SIG-M5 treated with dmso at 0.1 percent for 504 hours (cell line): ENCODE data around the gene GFPT1.
"Not testable (repeated sequence)": the region's sequence is repeated elsewhere in the genome, so short reads cannot be mapped to it uniquely, and the experiment has no call there.

Source experiments
- DNase-seq: peaks from one replicate; lab custom pipeline; 2025; ENCODE audit not compliant: unreplicated experiment; lab: John Stamatoyannopoulos, UW

GFPT1 gene

DNA sequence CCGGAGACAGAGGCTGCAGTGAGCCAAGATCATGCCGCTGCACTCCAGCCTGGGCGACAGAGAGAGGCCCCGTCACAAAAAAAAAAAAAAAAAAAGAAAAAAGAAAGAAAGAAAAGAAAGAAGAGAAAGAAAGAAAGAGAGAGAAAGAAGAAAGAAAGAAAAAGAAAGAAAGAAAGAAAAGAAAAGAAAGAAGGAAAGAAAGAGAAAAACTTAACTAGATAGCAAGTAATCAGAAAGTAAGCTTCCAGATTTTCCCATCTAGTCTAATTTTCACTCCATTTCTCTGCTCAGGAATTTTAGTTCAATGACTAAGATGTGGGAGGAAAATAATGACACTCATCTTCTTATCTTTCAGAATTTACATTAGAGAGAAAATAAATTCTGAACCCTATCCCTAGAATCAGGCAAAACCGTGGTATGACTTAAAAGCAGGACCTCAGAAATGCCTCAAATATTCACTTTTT lies 2.4 kb downstream of the GFPT1 start:
- DNase-seq = no peak

DNA sequence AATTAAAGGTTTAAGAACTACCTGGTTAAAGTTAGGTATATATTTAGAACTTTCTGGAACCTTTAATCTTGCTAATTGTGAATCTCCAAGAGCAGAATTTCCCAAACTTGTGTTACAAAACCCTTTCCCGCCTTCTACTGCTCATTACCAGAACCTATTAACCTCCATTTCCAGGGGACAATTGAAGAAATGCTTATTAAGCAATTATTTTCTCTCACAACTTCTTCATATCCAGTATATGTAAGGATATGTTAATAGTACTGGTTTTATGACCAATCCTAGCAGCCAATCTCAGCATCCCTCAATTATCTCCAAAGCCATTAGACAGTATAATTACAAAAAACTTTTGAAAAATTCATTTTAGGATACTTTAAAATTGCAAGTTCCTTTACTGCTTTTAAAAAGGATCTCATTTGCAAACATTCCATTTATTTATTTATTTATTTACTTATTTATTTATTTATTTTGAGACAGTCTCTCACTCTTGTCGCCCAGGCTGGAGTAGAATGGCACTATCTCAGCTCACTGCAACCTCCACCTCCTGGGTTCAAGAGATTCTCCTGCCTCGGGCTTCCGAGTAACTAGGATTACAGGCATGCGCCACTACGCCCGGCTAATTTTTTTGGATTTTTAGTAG lies 3.7 kb downstream of the GFPT1 start:
- DNase-seq = no peak

DNA sequence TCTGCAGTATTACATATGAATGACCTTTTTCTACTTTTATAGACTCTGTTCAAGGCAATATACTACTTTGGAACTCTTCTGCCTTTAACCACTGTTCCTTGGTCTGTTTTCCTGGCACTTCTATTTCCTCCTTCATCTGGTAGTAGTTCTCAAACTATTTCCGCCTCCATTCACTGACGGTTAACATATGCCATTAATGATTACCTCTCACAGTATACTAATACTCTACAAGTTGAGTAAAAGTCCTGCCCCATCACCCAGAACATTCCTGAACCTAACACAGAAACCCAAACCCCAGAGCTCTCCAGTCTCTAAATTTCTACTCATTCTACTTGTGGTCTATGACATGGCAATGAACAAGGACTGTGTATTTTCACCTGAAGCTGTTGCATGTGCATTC lies 4.5 kb downstream of the GFPT1 start:
- no peak for DNase-seq

DNA sequence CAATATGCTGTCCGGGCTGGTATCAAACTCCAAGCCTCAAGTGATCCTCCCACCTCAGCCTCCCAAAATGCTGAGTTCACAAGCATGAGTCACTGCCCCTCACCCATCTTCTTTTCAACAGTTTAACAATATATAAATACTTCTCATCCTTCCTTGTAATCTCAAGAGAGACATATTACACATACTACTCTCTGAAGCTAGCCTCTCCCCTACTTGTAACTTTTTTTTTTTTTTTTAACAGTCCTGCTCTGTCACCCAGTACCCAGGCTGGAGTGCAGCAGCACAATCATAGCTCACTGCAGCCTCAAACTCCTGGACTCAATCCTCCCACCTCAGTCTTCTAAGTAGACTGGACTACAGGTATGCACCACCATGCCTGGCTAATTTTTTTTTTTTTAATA lies 5.7 kb downstream of the GFPT1 start:
- peak; percentile 44 for DNase-seq

DNA sequence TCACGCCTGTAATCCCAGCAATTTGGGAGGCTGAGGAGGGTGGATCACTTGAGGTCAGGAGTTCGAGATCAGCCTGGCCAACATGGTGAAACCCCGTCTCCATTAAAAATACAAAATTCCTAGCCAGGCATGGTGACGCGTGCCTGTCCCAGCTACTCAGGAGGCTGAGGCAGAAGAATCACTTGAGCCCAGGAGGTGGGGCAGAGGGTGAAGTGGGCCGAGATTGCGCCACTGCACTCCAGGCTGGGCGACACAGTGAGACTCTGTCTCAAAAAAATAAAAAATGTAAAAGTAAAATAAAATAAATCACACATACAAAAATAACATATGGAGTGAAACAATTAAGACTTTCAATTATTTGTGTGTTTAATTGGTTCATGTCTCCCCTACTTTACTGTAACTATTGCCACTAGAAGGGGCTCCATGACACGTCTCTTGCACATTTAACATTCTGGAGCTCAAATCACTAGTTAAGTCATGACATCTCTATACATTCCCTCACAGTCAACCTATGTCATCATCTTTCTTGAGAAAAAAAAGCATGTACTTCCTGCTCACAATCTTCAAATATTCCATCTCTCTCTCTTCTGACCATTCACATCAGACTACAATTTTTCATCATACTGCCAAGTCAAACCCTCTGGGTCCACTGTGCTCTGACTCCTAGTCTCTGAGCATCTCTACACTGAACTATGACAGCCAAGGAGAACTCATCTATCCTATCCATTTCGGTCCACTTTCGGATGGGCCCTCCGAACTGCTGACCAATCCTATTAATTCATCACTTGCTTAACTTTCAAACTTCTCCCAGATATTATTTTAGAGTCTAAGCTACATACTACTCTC lies 6.7 kb downstream of the GFPT1 start:
- no peak for DNase-seq

DNA sequence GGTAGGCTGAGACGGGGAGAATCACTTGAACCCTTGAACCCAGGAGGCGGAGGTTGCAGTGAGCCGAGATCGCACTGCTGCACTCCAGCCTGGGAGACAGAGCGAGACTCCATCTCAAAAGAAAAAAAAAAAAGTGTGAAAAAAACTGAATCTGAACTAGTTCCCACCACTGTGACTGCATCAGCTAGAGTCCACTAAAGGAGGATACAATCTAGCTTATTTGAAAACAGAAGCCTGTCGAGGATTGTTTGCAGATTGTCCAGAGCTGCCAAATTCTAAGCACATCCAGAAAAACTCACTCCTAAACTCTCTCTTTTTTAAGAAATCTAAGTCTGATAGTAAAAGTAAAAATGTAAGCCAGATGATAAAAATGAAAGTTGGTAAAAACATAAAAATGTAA lies 10.6 kb downstream of the GFPT1 start:
- DNase-seq = no peak

DNA sequence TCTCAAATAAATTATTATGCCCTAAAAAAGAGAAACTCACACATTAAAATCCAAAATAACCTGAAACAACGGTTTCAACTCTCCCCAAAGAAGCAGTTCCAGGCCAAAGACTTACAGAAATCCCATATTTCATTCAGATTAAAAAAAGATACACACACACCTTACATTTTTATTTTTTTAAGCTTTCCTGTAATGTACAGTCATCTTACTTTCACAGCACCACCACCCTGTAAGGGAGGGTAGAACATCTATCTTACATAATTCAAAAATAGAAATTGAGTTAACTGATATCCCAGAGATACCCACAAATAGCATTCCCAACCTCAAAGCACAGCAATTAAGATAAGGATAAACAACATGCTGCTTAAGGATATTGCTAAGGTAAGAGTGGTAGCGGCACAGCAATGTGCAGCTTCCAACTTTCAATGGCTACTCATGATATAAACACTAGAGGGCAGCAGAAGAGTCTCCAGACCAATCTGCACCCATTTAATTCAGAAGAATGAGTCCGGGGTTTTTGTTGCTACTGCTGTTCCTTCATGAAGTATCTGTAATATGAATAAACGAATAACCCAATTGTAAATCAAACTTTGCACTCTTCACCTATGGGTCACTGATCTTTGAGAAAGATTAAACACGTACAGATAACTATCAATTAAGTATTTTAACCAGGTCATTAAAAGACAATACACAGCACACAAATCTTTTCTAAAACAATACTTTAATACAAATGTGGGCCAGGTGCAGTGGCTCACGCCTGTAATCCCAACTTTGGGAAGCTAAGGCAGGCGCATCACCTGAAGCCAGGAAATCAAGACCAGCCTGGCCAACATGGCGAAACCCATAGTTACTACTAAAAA lies 11.3 kb downstream of the GFPT1 start:
- peak; percentile 60 for DNase-seq

DNA sequence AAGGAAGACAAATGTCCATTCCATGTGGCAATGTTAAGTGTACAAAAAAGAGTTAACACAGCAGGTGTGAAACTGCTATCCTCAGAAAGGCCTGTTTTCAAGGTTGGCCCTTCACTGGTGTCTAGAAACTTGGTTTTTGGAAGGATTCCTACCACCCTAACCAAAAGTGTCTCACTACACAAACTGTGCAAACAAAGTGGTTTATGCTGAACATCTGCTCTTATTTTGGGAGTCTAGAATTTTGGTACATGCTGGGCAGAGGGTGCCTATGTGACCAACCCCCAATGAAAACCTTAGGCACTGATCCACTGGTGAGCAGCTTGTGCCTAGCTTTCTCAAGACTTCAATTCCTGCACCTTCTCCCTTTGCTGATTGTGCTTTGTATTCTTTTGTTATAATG lies 14.3 kb downstream of the GFPT1 start:
- DNase-seq = no peak

DNA sequence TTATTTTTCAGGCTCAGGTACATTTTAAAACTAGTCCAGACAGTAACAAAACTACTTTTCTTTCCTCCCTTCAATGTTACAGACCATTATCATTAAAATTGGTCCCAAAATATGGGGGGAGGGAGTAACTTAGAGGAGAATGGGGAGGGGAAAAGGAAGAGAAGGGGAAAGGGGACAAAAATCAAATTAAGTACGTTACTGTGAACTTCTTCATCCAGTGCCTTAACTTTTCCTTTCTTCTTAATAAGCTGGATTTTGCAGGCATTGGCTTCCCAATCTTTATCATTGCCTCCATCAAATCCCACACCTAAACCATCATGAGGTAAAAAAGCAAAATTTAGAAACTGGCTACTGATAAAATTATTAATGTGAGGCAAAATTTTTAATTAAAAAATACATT lies 17.2 kb downstream of the GFPT1 start:
- no peak for DNase-seq

DNA sequence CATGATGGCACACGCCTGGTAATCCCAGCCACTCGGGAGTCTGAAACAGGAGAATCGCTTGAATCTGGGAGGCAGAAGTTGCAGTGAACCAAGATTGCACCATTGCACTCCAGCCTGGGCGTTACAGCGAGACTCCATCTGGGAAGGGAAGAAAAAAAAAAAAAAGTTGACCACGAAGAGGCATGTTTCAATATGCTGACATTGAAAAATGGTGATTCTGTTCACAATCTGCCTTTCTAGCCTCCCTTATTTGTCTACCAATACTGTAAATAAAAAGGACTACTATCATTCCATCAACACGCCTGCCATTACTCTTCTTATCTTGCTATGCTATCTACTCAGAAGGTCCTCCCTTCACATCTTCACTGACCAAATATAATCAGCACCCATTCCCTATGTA lies 18.4 kb downstream of the GFPT1 start:
- no peak for DNase-seq

DNA sequence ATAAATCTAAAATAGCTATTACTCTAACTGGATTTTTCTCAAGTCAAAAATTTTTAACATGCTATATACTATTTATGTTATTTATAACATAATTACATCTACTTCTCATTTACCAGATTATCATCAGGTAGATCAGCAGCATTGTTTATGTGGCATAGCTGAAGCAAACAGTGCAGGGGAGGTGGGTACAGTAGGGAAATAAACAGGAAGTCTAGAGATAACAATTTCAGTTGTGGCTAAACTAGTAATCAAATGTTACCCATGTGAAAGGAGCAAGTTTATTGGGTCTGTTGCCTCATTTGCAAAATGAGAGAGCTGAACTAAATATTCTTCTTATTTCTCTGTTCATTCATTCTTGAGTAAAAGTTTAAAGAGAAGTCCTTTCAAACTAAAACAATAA lies 27.7 kb downstream of the GFPT1 start:
- no peak for DNase-seq

DNA sequence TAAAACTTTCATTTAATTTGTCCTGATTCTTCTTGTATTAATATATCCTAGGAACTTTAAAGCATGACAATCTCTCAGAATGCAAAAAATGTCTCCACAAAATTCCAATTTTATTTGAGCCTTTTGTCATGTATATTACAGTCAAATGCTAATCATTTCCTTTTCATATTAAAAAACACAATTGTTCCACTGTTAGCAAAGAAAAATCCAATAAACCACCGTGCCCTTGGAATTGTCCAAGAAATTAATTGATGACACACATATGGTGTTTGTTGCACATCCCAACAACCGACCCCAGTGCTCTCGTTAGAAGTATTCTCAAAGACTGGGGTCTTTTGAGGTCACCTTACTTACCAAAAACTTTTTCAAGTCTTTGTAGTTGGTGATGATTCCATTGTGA lies 28.1 kb downstream of the GFPT1 start:
- no peak for DNase-seq

DNA sequence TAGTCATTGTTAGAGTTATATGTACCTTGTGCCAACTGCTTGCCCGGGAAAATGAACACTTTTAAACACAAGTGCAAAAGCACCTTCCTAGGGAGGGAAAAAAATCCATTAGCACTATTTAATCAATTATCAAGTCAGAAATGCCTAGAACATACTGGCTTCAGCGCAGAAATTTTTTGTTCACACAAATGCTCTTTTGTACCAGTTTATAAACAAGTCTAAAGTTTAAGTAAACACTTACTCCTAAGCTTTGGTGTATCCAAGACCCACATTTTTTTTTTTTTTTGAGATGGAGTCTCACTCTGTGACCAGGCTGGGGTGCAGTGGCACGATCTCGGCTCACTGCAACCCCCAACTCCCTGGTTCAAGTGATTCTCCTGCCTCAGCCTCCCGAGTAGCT lies 30.6 kb downstream of the GFPT1 start:
- DNase-seq = no peak

DNA sequence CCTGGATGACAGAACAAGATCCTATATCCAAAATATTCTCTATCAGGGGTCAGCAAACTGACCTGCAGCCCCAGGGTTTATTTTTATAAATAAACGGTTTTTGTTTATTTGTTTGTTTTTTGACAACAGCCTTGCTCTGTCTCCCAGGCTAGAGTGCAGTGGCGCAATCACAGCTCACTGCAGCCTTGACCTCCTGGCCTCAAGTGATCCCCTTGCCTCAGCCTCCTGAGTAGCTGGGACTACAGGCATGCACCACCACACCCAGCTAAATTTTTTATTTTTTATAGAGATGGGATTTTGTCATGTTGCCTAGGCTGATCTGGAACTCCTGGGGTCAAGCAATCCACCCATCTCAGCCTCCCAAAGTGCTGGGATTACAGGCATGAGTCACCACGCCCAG lies 32.1 kb downstream of the GFPT1 start:
- not testable (repeated sequence) for DNase-seq

DNA sequence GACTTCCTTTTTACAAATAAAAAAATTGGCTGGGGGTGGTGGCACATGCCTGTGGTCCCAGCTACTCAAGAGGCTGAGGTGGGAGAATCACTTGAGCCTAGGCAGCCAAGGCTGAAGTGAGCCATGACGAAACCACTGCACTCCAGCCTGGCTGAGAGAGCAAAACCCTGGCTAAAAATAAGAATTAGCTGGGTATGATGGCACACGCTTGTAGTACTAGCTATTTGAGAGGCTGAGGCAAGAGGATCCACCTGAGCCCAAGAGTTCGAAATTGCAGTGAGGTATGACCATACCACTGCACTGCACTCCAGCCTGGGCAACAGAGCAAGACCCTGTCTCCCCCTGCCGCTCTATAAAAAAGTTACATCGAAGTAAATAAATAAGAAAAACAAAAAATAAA lies 33.7 kb downstream of the GFPT1 start:
- no peak for DNase-seq

DNA sequence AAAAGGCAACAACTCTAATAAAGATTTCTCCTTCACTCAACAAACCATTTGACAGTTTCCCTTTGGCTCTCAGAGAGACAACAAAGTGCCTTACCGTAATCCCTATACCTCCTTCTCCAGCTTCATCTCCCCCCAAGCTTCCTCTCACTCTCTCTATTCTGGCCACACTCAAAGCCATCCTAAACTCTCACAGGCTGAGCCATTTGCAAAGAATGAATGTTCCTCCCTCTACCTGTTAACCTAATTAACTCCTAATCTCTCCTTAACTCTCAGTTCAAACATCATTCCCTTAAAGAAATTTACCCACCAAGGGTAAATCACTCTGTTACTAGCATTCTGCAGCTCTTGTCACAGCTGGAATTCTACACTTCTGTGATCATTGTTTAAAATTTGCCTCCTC lies 38.2 kb downstream of the GFPT1 start:
- no peak for DNase-seq

DNA sequence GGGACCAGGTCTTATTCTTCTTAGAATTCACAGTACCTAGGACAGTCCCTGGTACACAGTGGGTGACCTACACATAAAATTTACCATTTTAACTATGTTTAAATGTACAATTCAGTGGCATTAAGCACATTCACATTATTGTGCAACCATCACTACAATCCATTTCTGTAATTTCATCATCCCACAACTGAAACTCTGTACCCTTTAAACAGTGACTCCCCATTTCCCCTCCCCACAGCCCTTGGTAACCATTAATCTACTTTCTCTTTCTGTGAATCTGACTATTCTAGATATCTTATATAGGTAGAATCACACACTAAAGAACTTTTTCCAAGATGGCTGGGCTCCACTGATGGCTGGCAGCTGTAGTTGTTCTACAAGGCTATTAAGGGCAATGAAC lies 41.6 kb downstream of the GFPT1 start:
- peak; percentile 61 for DNase-seq

DNA sequence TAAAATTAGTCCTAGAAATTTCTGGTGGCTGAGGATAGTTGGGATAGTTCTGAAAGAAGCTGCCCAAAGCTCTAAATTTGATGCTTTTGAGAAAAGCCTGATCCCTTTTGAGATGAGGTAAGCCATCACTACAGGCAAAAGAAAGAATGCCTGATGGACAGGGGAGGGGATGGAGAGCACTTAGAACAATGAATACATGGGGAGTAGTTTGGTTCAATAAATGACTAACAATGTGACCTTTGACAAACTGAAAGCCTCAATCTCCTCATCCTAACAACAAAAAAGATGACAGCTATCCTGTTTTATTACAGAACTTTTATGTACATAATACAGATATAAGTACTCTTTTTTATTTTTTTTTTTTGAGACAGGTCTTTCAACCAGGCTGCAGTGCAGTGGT lies 42.7 kb downstream of the GFPT1 start:
- no peak for DNase-seq

DNA sequence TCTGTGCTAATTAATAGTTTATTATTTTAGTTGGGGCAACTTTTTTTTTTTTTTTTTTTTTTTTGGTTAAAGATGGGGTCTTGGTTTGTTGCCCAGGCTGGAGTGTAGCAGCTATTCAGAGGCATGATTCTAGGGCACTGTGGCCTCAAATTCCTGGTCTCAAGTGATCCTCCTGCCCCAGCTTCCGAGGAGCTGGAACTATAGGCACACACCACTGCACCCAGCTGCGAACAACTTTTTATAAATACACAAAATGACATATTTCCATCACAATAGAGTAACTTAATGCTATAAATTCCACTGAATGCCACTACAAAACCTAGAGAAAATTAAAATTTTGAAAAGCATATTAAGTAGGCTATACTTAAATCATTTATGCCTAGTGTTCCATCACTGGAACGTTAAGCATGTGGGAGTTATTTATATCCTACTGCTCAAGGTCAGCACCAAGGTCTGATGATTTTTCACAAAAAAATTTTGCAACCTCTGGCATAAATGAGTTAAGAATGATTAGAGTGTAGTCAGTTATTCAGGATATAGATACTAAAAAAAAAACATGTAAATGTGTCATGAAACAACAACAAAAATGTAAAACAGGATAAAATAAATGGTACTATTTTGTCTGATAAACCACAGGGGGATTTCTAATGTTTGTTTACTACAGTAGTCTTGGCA lies 46.8 kb downstream of the GFPT1 start:
- no peak for DNase-seq

DNA sequence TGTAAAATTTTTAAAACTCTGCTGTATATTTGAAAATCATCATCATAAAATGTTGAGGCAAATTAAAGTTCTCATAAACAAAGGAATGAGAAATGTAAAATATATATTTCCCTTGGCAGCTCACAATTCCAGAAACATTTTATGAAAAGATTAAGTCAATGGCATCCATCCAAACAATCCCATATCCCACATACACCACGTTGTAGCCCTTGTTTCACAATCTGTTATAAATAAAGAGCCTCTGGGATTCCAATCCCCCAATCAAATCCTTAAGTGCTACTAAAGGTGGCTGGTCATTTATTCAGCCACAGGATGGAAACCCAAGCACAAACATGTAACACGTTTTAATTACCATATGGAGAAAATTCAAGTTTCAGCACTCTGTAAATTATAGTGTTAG lies 51.7 kb downstream of the GFPT1 start:
- DNase-seq = no peak

DNA sequence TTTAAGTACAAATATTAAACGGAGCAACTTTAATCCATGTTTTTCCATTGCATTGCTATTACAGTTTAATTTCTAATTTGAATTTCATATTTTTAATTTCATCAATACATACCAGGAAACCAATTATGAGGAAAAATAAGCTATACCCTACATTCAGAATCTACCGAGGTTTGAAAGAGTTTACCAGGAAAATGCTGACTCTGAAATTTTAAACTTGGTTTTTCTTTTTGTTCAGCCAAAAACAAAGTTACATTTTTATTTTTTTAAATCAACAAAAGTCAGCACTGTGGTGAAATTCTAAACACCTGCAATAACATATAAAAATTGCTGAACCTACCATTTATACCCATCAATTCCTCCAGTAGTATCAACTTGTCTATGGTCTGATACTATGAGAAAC lies 53.7 kb downstream of the GFPT1 start:
- no peak for DNase-seq
